Measurements from ENCODE around the gene NUP133.
"Not testable (repeated sequence)": the region's sequence is repeated elsewhere in the genome, so short reads cannot be mapped to it uniquely, and the experiment has no call there.

Gene NUP133

GRCh38 chr1:229508823-229509337 lies 739 bp upstream of the NUP133 start:
- DNase-seq, result no peak

GRCh38 chr1:229507502-229507901 lies 639 bp downstream of the NUP133 start:
- DNase-seq, result no peak

GRCh38 chr1:229506633-229507032 lies 1.5 kb downstream of the NUP133 start:
- DNase-seq, result no peak

- DNase-seq, result no peak
These were observed 12.4 kb downstream of the NUP133 start for GRCh38 chr1:229495782-229496181.

- no peak for DNase-seq
These were observed 21.0 kb downstream of the NUP133 start for GRCh38 chr1:229487181-229487580.

GRCh38 chr1:229485318-229485717 lies 22.8 kb downstream of the NUP133 start:
- no peak for DNase-seq

DNA sequence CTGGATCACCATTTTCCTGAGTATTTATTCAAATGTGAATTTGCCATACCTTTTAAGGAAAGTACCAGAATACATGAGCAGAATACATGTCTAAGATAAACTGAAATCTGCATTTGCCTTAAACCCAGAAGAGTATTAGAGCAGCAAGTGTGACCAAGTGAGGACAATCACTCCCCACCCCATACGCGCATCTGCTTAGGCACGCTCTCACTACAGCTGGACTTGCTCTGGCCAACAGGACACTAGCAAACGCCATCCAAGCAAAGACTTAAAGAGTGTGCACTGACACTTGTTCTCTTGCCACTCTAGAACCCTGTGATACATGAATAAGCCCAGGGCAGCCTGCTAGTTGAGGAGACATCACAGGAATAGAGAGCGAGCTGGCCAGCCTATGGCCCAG lies 25.6 kb downstream of the NUP133 start:
- no peak for DNase-seq

GRCh38 chr1:229480495-229480894 lies 27.6 kb downstream of the NUP133 start:
- DNase-seq, result no peak

- DNase-seq, result no peak
These were observed 28.3 kb downstream of the NUP133 start for GRCh38 chr1:229479660-229480399.

GRCh38 chr1:229478852-229479251 lies 29.3 kb downstream of the NUP133 start:
- DNase-seq, result no peak

DNA sequence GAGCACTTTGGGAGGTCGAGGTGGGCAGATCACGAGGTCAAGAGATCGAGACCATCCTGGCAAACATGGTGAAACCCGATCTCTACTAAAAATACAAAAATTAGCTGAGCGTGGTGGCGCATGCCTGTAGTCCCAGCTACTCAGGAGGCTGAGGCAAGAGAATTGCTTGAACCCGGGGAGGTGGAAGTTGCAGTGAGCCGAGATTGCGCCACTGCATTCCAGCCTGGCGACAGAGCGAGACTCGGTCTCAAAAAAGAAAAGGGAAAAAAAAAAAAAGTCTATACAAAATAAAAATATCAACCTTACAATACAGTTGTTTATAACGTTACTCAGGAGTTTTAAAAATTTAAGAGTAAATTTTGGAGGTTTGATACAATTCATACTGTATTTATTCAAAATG lies 32.3 kb downstream of the NUP133 start:
- DNase-seq, result not testable (repeated sequence)

DNA sequence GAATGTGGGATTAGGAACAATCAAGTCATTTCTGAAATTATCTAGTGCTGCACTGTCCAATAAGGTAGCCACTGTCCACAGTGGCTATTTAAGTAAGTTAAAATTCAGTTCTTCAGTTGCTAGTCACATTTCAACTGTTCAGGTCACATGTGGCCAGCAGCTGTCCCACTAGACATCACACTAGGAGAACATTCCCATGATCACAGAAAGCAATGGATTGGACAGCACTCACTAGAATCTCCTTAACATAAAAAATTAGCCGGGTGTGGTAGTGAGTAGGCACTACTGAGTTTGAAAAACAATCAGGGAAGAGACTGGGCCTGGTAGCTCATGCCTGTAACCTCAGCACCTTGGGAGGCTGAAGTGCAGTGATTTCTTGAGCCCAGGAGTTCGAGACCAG lies 33.6 kb downstream of the NUP133 start:
- no peak for DNase-seq

DNA sequence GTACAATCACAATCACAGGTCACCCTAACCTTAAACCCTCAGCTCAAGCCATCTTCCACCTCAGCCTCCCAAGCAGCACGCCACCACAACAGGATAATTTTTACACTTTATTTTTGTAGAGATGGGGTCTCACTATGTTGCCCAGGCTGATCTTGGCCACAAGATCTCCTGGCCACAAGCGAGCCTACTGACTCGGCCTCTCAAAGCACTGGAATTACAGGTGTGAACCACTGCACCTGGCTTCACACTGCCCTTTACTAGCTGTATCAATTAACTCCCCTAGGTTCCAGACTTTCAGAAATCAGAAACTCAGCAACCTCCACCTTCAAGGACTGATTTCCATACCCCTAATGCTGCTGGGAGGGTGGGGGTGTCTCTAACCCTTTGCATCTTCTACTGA lies 37.0 kb downstream of the NUP133 start:
- no peak for DNase-seq

DNA sequence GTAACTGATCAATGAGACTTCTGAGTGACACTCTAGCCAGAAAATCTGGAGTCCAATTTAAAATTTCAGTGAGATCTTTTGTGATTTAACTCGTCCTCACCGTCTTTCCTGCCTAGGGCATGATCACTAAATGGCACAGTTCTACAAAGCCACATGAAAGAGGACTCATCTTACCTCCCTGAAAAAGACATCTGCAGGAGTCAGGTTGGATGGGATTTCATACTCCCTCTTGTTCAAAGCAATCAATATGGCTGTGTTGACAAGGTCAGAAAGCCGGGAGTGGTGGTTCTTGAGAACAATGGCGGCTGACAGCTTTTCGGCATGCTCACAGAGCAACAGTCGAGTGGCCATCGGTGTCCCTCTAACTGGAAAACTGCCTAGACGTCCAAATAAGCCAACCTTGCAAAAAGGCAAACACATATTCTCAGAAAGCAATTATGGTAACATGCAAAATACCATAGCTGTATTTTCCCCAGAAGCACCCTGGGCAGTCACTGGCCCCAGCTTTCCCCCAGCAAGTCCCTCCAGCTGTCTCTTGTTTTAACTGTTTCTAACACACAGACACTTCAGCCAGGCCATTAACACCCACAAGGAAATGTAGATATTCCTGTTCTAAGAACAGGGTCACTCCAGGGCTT lies 37.6 kb downstream of the NUP133 start:
- DNase-seq, result no peak

DNA sequence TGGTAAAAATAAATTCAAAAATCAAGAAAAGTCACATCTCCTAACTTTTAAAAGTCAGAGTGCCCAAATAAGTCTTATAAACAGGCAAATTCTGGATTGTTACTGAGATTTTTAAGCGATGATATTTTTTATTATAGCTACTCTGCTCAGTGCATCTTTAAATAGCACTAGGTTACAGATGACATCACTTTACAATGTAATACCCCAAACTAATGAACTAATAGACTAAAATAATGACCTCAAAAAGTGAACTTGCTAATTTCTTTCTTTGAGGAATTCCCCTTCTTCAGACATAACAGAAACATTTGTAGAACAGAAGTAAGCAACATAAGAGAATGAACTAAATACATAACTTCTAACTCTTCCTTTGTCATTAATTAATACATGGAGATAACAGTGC lies 41.3 kb downstream of the NUP133 start:
- DNase-seq, result no peak

GRCh38 chr1:229464672-229465071 lies 43.5 kb downstream of the NUP133 start:
- DNase-seq, result no peak

GRCh38 chr1:229461032-229461668 lies 47.0 kb downstream of the NUP133 start:
- no peak for DNase-seq

DNA sequence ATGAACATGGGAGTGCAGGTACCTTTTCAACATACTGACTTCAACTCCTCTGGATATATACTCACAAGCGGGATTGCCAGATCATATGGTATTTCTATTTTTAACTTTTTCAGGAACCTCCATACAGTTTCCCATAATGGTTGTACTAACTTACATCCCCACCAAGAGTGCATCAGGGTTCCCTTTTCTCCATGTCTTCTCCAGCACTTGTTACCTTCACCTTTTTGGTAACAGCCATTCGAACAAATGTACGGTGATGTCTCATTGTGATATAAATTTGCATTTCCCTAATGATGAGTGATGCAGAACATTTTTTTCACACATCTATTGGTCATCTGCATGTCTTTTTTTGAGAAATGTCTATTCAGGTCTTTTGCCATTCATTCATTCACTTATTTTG lies 48.3 kb downstream of the NUP133 start:
- no peak for DNase-seq

DNA sequence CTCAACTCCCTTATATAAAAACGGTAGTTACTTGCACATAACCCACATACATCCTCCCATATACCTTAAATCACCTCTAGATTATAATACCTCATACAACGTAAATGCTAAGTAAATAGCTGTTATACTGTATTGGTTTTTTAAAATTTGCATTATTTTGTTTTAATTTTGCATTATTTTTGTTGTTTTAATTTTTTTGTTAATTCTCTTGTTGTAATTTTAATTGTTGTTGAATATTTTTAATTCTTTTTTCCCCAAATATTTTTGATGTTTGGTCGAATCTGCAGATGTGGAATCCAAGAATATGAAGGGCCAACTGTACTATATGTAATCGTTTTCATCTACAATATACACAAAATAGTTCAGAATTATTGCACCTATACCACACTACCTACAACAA lies 50.7 kb downstream of the NUP133 start:
- DNase-seq, result no peak

- no peak for DNase-seq
These were observed 52.1 kb downstream of the NUP133 start for GRCh38 chr1:229456016-229456415.

GRCh38 chr1:229454056-229454455 lies 54.1 kb downstream of the NUP133 start:
- no peak for DNase-seq

- no peak for DNase-seq
These were observed 55.0 kb downstream of the NUP133 start for GRCh38 chr1:229452956-229453801.

DNA sequence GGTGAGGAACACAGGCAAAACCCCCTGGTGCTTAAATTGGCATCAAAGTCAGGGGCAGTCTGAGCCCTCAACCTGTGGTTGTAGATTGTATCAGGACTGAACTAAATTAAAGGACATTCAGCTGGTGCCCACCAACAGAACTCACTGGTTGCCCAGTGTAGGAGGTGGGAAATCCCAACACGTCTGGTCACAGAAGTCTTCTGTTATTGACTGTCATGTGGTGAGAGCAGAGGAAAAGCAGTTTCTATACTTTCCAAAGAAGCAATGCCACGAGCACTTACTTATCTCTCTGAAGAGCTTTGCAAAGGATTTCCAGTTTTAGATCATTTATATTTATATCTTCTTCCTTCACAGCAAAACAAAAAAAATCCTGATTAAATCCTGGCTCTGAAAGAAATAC lies 59.3 kb downstream of the NUP133 start:
- no peak for DNase-seq
